ENCODE data around the gene FBXO28.

- TF ChIP-seq ZNF24 (IDR thresholded peaks at IDR 0.05) (no peak), RUNX3 (IDR thresholded peaks at IDR 0.05; ENCODE audit: low read length) (no peak), TAF1 (IDR thresholded peaks at IDR 0.05; ENCODE audit: borderline replicate concordance, low read depth, low read length) (no peak), CTCF (IDR thresholded peaks at IDR 0.05 in 2 of 3, conservative IDR thresholded peaks at IDR 0.05 in 1 of 3; ENCODE audit: control insufficient read depth in 2 of 3, extremely low read depth in 1 of 3, insufficient read depth in 1 of 3, low read depth in 3 of 3, low read length in 3 of 3) (no peak), POLR2AphosphoS5 (IDR thresholded peaks at IDR 0.05; ENCODE audit: low read length) (no peak), SUZ12 (IDR thresholded peaks at IDR 0.05; ENCODE audit: unreplicated experiment) (no peak), REST (IDR thresholded peaks at IDR 0.05; ENCODE audit: low read depth, low read length) (no peak), NRF1 (conservative IDR thresholded peaks at IDR 0.05; ENCODE audit: low read depth, low read length) (no peak)
These were observed 46.3 kb downstream of the FBXO28 start for GRCh38 chr1:224160171-224160682.
